ENCODE results near the gene HEATR5B. TPM values are rescaled to one million over a fixed set of nuclear protein-coding genes. Genes with fewer than 3 reads are reported as not detected.

HEATR5B gene
- total and polyA plus RNA-seq, 4 donors = 6.5 to 54.9 (median 16.1) TPM

- H3K9ac ChIP-seq (ENCODE audit: insufficient read depth in 1 of 2, low read length in 2 of 2) = no peak overlapping the region
- WGBS, 2 donors = 94 to 97% methylated on average over 4 of the region's 4 CpGs
- no peaks in the 10 kb centered on the region for H3K9me3 ChIP-seq (ENCODE audit: control insufficient read depth in 4 of 4, insufficient read depth in 3 of 4, low read length in 3 of 4)
- DNase-seq (no peak), ATAC-seq (ENCODE audit: insufficient read depth, low FRiP score) (no peak)
- no peak overlapping the region for H3K4me3 ChIP-seq
- H3K4me1 ChIP-seq (ENCODE audit: control insufficient read depth in 5 of 5, insufficient read depth in 5 of 5, low read length in 5 of 5) = no peaks in the 10 kb centered on the region
- H3K27ac ChIP-seq (ENCODE audit: low read depth in 1 of 2, low read length in 1 of 2) = no peak overlapping the region
- H3K27me3 ChIP-seq (ENCODE audit: control insufficient read depth in 3 of 3, insufficient read depth in 3 of 3, low read length in 2 of 3) = no peaks in the 10 kb centered on the region
- no peak for TF ChIP-seq CTCF (IDR thresholded peaks at IDR 0.05; ENCODE audit: control extremely low read depth, extremely low read depth)
- H3K36me3 ChIP-seq (ENCODE audit: control insufficient read depth in 4 of 4, insufficient read depth in 4 of 4, low read length in 4 of 4) = peaks cover 14 to 22% (median 18%) of the 10 kb centered on the region in 4 donors
Observed at GRCh38 chr2:37098416-37099118, 14.4 kb upstream of the HEATR5B start.

GRCh38 chr2:37096568-37096967 is 12.4 kb upstream of the HEATR5B start:
- DNase-seq (no peak), ATAC-seq (ENCODE audit: insufficient read depth, low FRiP score) (no peak)
- WGBS, 2 donors = 96% methylated on average over 1 of the region's 1 CpG
- Histone ChIP-seq H3K27ac (ENCODE audit: low read depth in 1 of 2, low read length in 1 of 2) (no peak overlapping the region), H3K4me3 (no peak overlapping the region), H3K27me3 (ENCODE audit: control insufficient read depth in 3 of 3, insufficient read depth in 3 of 3, low read length in 2 of 3) (no peaks in the 10 kb centered on the region), H3K36me3 (ENCODE audit: control insufficient read depth in 4 of 4, insufficient read depth in 4 of 4, low read length in 4 of 4) (peaks cover 9 to 28% (median 18%) of the 10 kb centered on the region in 4 donors), H3K9me3 (ENCODE audit: control insufficient read depth in 4 of 4, insufficient read depth in 3 of 4, low read length in 3 of 4) (no peaks in the 10 kb centered on the region), H3K9ac (ENCODE audit: insufficient read depth in 1 of 2, low read length in 2 of 2) (no peak overlapping the region), H3K4me1 (ENCODE audit: control insufficient read depth in 5 of 5, insufficient read depth in 5 of 5, low read length in 5 of 5) (no peaks in the 10 kb centered on the region)
- TF ChIP-seq CTCF (IDR thresholded peaks at IDR 0.05; ENCODE audit: control extremely low read depth, extremely low read depth) = no peak

GRCh38 chr2:37091873-37092272 is 7.7 kb upstream of the HEATR5B start:
- H3K9ac ChIP-seq (ENCODE audit: insufficient read depth in 1 of 2, low read length in 2 of 2) = no peak overlapping the region
- H3K4me1 ChIP-seq (ENCODE audit: control insufficient read depth in 5 of 5, insufficient read depth in 5 of 5, low read length in 5 of 5) = no peaks in the 10 kb centered on the region
- ATAC-seq (ENCODE audit: insufficient read depth, low FRiP score) (no peak), DNase-seq (no peak)
- peaks cover 9 to 24% (median 21%) of the 10 kb centered on the region in 4 donors for H3K36me3 ChIP-seq (ENCODE audit: control insufficient read depth in 4 of 4, insufficient read depth in 4 of 4, low read length in 4 of 4)
- WGBS, 2 donors = 81 to 83% methylated on average over 5 of the region's 5 CpGs
- no peaks in the 10 kb centered on the region for H3K27me3 ChIP-seq (ENCODE audit: control insufficient read depth in 3 of 3, insufficient read depth in 3 of 3, low read length in 2 of 3)
- H3K27ac ChIP-seq (ENCODE audit: low read depth in 1 of 2, low read length in 1 of 2) = no peak overlapping the region
- no peak overlapping the region for H3K4me3 ChIP-seq
- no peaks in the 10 kb centered on the region for H3K9me3 ChIP-seq (ENCODE audit: control insufficient read depth in 4 of 4, insufficient read depth in 3 of 4, low read length in 3 of 4)
- no peak for TF ChIP-seq CTCF (IDR thresholded peaks at IDR 0.05; ENCODE audit: control extremely low read depth, extremely low read depth)

Measured in lung (tissue), 12 donors.